ENCODE results near the gene MAGEA2B.
"Not testable (repeated sequence)": the region's sequence is repeated elsewhere in the genome, so short reads cannot be mapped to it uniquely, and the experiment has no call there.

The MAGEA2B gene

GRCh38 chrX:152713815-152714787 lies at the start of gene MAGEA2B:
Gene MAGEA2B, plus strand, starts transcription at chrX:152714628. Its CDS starts 2,479 bp downstream, at chrX:152717107.
- DNase-seq (ENCODE audit: low spot score): not testable (repeated sequence)

GRCh38 chrX:152674135-152674534 lies 40.3 kb upstream of the MAGEA2B start:
- no peak for DNase-seq (ENCODE audit: low spot score)

- not testable (repeated sequence) for DNase-seq (ENCODE audit: low spot score)
Measured at GRCh38 chrX:152674652-152675051, 39.8 kb upstream of the MAGEA2B start.

DNA sequence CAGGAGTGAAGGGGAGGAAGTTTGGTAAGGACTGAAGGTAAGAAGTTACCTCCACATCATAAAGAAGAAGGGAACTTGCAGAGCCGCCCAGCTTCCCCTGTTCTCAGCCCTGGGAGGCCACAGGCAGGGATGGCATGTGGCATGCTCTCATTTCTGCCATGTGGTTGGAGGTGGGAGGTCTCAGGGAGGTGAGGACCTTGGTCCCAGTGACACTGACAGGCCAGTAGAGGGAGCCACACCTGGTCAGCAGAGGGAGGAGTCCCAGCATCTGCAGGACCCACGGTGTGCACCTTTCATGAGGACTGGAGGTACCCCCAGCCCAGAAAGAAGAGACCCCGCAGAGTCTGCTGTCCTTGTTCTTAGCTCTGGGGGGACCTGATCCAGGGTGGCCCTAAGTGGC lies 33.4 kb upstream of the MAGEA2B start:
- not testable (repeated sequence) for DNase-seq (ENCODE audit: low spot score)

GRCh38 chrX:152697952-152698931 lies 16.2 kb upstream of the MAGEA2B start, which contains the start of gene MAGEA3:
Gene MAGEA3, plus strand, starts transcription at chrX:152698794. Its CDS starts 2,039 bp downstream, at chrX:152700833.
- DNase-seq (ENCODE audit: low spot score): not testable (repeated sequence)

- not testable (repeated sequence) for DNase-seq (ENCODE audit: low spot score)
Measured at GRCh38 chrX:152700390-152700789, 14.0 kb upstream of the MAGEA2B start.

DNA sequence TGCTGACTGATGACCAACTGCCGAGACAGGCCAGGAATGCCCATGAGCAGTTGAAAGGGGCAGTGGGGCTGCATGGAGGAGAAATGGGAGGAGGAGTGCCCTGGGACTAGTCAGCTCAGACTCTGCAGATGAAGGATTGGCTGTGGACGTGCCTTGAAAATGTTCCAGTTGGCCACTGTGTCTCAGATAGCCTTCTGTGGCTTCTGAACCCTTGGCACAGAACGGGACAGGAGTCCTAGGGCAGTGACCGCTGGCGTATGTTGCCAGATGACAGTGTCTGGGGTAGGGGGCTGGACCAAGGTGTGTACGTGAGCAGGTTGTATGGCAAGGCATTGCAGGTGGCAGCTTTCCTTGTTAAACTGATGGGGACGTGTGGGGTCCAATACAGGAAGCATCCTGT lies 7.9 kb upstream of the MAGEA2B start:
- not testable (repeated sequence) for DNase-seq (ENCODE audit: low spot score)

DNA sequence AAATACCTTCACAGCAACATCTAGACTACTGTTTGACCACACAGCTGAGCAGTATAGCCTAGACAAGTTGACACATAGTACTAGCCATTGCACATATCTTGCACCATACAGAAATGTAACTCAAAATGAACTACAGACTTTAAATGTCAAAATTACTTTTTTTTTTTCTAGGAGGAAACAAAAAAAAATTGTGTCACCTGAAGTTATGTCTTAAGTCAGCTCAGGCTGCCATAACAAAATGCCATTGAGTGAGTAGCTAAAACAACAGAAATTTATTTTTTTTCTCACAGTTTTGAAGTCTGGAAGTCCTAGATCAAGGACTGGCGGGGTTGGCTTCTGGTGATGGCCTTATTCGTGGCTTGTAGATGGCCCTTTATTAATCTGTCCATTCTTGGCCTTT lies 5.3 kb upstream of the MAGEA2B start, which contains the start of gene CSAG2:
TSS of gene CSAG2 (minus strand) at position 101 of the 400 bp plus-strand sequence. CDS start 161 bp downstream, outside the sequence.
- not testable (repeated sequence) for DNase-seq (ENCODE audit: low spot score)

DNA sequence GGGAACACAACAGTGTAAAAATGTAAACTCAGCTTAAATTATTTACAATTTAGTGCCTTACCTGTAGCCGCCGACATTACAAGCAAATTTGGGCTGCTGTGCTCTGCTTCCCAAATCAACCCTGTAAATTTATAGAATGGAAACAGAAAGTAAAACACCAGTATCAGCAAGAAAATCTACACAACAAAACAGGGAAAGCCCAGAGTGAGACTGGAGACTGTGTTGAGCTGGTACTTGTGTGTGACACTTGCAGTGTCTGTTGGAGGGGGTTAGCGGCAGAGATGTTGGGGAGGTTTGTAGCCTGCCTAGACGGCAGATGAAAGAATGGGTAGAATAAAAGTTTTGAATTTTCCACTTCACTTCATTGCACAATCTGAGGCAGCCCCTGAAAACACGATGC lies 1.2 kb upstream of the MAGEA2B start:
- DNase-seq (ENCODE audit: low spot score): not testable (repeated sequence)

DNA sequence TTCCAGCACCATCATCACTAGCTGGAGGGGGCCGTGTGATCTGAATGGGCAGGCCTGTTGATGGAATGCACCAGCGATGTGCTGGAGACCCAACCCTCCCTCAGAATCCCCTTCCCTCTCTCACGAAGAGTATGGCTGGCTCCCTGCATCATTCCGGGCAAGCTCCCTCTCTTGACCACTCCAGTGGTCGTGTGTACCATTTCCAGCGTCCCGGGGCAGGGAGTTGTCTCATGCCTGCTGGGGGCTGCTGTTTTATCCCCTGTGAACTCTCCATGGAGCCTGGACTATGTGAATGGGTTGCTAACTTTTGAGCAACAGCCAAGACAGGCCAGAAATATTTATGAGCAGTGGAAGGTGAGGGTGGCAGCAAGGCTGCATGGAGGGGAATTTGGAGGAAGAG lies 11.0 kb downstream of the MAGEA2B start:
- no peak for DNase-seq (ENCODE audit: low spot score)

DNA sequence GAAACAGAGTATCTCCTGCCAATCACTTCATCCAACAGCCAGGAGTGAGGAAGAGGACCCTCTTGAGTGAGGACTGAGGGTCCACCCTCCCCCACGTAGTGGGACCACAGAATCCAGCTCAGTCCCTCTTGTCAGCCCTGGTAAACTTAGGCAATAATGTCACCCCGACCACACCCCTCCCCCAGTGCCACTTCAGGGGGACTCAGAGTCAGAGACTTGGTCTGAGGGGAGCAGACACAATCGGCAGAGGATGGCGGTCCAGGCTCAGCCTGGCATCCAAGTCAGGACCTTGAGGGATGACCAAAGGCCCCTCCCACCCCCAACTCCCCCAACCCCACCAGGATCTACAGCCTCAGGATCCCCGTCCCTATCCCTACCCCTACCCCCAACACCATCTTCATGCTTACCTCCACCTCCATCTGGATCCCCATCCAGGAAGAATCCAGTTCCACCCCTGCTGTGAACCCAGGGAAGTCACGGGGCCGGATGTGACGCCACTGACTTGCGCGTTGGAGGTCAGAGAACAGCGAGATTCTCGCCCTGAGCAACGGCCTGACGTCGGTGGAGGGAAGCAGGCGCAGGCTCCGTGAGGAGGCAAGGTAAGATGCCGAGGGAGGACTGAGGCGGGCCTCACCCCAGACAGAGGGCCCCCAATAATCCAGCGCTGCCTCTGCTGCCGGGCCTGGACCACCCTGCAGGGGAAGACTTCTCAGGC lies 19.0 kb downstream of the MAGEA2B start, which contains the start of the genes CSAG1 and MAGEA12:
TSS of gene CSAG1 (minus strand) at position 461 of the 715 bp plus-strand sequence. CDS start 1,261 bp downstream, outside the sequence.
TSS of gene MAGEA12 (plus strand) at position 497 of the 715 bp plus-strand sequence. CDS start 2,405 bp downstream, outside the sequence.
- no peak for DNase-seq (ENCODE audit: low spot score)

DNA sequence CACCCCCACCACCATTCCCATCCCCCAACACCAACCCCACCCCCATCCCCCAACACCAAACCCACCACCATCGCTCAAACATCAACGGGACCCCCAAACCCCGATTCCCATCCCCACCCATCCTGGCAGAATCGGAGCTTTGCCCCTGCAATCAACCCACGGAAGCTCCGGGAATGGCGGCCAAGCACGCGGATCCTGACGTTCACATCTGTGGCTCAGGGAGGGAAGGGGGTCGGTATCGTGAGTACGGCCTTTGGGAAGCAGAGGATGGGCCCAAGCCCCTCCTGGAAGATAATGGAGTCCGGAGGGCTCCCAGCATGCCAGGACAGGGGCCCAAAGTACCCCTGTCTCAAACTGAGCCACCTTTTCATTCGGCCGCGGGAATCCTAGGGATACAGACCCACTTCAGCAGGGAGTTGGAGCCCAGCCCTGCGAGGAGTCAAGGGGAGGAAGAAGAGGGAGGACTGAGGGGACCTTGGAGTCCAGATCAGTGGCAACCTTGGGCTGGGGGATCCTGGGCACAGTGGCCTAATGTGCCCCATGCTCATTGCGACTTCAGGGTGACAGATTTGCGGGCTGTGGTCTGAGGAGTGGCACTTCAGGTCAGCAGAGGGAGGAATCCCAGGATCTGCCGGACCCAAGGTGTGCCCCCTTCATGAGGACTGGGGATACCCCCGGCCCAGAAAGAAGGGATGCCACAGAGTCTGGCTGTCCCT lies 19.9 kb downstream of the MAGEA2B start:
- not testable (repeated sequence) for DNase-seq (ENCODE audit: low spot score)

- DNase-seq (ENCODE audit: low spot score): no peak
Measured at GRCh38 chrX:152735101-152735500, 20.7 kb downstream of the MAGEA2B start.

- no peak for DNase-seq (ENCODE audit: low spot score)
Measured at GRCh38 chrX:152735860-152736511, 21.6 kb downstream of the MAGEA2B start.

GRCh38 chrX:152736528-152736927 lies 22.1 kb downstream of the MAGEA2B start:
- not testable (repeated sequence) for DNase-seq (ENCODE audit: low spot score)

- no peak for DNase-seq (ENCODE audit: low spot score)
Measured at GRCh38 chrX:152738560-152738959, 24.1 kb downstream of the MAGEA2B start.

- not testable (repeated sequence) for DNase-seq (ENCODE audit: low spot score)
Measured at GRCh38 chrX:152753686-152754650, 39.5 kb downstream of the MAGEA2B start, which contains the start of gene MAGEA2. Gene MAGEA2, minus strand, starts transcription at chrX:152753842. Its CDS starts 2,479 bp downstream, at chrX:152751363.

- DNase-seq (ENCODE audit: low spot score): not testable (repeated sequence)
Measured at GRCh38 chrX:152754871-152755270, 40.4 kb downstream of the MAGEA2B start.
